NB4 (cell line): ENCODE data around the gene FN3K.
A peak's percentile ranks its signal among the peaks of the same experiment; 100 is the strongest.

Source experiments
- MAX ChIP-seq: IDR thresholded peaks from 2 replicates; pipeline ENCODE4 v1.6.1; 2011; ENCODE audit warnings: low read depth, low read length
- MYC ChIP-seq: IDR thresholded peaks from 2 replicates; pipeline ENCODE4 v1.6.1; 2011; ENCODE audit warnings: low read depth, low read length
- POLR2A ChIP-seq: IDR thresholded peaks from 2 replicates; pipeline ENCODE4 v1.6.1; 2011; ENCODE audit warnings: mild to moderate bottlenecking; ENCODE audit not compliant: insufficient read length; ENCODE audit errors: extremely low read depth
- TF ChIP-seq, protein P1 (sequence below): IDR thresholded peaks from one replicate; pipeline ENCODE4 v1.5.1; 2012; ENCODE audit warnings: low read depth, low read length

DNA sequence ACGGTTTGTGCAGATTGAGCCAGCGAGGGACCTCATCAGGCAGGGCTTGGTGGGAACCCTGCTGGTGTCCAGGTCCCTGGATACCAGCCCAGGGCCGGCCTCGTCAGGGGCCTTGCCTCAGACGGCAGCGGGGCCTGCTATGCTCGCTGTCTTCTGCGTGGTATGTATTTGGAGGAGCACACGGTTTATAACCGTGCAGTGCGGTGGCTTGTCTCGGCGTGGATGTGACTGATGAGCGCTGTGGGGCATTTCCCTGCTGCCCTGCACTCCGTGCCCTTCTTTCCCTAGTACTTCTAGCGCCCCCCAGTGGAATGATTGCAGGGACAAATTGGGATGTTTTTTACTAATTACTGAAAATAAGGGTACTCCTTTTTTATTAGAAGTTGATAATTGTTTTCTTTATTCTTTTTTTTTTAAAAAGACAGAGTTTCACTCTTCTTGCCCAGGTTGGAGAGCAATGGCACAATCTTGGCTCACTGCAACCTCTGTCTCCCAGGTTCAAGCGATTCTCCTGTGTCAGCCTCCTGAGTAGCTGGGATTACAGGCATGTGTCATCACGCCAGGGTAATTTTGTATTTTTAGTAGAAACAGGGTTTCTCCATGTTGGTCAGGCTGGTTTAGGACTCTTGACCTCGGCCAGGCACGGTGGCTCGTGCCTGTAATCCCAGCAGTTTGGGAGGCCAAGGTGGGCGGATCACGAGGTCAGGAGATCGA lies 31.8 kb downstream of the FN3K start:
- no peak for TF ChIP-seq POLR2A
- TF ChIP-seq, protein P1, sequence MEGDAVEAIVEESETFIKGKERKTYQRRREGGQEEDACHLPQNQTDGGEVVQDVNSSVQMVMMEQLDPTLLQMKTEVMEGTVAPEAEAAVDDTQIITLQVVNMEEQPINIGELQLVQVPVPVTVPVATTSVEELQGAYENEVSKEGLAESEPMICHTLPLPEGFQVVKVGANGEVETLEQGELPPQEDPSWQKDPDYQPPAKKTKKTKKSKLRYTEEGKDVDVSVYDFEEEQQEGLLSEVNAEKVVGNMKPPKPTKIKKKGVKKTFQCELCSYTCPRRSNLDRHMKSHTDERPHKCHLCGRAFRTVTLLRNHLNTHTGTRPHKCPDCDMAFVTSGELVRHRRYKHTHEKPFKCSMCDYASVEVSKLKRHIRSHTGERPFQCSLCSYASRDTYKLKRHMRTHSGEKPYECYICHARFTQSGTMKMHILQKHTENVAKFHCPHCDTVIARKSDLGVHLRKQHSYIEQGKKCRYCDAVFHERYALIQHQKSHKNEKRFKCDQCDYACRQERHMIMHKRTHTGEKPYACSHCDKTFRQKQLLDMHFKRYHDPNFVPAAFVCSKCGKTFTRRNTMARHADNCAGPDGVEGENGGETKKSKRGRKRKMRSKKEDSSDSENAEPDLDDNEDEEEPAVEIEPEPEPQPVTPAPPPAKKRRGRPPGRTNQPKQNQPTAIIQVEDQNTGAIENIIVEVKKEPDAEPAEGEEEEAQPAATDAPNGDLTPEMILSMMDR, result peak; percentile 65
- no peak for TF ChIP-seq MAX
- TF ChIP-seq MYC, result no peak
